HG02852 (cell line): Measurements from ENCODE around the gene ZNG1B.
"Not testable (repeated sequence)": the region's sequence is repeated elsewhere in the genome, so short reads cannot be mapped to it uniquely, and the experiment has no call there.

Source experiments
- ATAC-seq: cut with Tn5 transposase; IDR thresholded peaks from one replicate; pipeline ENCODE4 v1.9.1; 2021; ENCODE audit warnings: mild to moderate bottlenecking, moderate library complexity; ENCODE audit not compliant: unreplicated experiment

ZNG1B gene

DNA sequence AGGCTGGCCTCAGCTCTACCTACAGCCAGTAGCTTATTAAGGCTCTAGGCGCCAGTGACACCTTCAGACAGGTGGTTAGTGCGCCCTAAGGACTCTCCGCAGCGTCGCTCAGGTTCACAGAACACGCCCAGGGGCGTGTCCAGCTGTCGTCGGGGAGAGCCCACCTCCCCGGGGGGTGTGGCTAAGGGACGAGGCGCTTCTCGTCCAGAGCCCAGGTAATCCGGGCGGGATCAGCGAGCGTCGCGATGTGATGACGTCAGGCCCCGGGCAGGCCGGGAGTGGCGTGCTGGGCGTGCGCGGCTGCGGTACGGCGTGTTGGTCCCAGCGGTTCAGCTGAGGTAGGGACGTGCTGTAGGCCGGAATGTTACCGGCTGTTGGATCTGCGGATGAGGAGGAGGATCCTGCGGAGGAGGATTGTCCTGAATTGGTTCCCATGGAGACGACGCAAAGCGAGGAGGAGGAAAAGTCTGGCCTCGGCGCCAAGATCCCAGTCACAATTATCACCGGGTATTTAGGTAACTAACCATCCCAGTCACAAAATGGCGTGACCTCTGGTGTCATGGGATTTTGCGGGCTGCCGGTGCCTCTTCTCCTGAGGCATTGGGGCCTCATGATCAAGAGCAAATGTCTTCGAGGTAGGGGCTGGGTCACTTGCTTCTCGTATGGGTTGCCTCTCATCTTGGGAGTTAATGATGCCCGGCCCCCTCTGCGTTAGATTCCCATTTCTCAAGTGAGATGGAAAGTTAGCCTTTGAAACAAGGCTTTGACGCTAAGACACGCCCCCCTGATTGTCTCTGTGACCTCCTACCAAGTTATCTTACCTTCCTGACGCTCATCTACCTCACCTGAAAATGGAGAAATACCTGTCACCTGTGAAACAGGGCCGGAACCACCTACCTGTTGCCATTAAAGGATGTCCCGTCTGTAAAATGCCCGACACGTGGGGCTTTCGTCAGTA, at the start of gene ZNG1B:
ZNG1B (plus strand) TSS at position 184 of the 958 bp plus-strand sequence; CDS start at position 362, 178 bp downstream.
- ATAC-seq: not testable (repeated sequence)

GRCh38 chr2:113390124-113390849, 47.2 kb upstream of the ZNG1B start:
- ATAC-seq: peak; percentile 86

DNA sequence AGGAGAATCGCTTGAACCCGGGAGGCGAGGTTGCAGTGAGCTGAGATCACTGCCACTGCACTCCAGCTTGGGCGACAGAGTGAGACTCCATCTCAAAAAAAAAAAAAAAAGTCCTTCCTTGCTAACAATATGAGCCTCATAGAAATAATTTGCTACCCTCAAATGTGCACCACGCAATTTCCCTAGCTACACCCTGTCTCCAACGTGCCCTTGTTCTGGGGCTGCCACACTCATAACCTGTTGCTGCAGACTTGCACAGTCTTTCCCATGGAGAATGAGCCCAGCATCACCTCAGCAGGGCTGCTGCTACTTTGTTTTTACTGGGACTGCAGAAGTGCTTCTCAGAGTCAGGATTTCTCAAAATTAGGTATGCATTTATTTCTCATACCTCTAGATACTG, 46.4 kb upstream of the ZNG1B start:
- no peak for ATAC-seq

- no peak for ATAC-seq
Observed at GRCh38 chr2:113406114-113406513, 31.4 kb upstream of the ZNG1B start.

DNA sequence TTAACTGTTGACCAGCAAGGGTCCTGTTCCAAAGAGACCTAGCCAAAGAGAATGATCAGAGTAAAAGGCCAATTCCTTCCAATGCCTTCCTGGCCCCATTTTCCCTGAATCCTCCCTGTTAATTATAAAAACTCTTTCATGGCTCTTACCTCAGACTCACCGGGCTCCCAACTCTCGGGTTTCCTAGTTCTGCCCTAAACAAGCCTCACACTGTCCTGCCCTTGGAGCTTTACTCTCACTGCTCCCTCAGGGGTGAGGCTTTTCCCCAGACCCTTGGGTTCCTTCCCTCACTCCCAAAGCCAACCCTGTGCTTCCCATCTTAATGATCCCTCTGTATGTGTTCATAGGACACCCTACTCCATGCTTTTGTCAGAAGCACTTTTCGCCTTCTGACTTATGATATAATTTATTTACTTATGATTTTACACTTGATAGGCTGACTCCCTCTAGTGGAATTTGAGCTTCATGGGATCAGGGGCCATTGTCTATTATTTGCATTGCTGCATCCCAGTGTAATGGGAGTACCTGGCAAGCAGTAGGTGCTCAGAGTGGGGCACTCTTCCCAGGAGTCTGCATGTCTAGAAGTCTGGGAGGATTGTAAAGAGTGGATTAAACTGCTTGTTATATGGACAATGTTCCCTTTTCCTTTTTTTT, 29.9 kb upstream of the ZNG1B start:
- ATAC-seq: no peak

DNA sequence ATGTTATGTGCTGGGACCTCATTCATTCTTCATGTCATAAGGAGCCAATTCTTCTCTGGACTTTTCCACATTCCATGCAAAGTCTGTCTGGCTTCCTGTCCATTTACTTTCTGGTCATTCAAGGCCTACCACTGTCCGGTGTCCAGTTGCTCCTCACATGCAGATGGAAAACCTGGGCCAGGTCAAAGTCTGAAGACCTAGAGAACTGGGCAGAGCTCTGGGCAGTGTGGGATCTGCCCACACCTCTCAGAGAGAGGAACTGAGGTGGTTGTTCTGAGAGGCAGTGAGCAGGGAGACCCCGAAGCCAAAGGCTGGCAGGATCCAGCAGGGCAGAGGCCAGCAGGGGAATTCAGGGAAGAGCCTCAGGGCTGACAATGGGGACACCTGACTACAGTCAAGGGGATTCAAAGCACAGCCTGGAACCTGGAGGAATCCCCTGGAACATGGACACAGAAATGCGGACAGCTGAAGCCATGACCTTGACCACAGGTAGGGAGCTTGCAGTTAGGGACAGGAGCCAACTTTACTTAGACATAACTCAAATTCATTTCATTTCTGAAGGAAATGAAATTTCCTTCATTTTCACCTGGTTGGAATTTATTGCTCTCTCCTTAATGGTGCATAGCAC, 25.7 kb upstream of the ZNG1B start:
- ATAC-seq: not testable (repeated sequence)

DNA sequence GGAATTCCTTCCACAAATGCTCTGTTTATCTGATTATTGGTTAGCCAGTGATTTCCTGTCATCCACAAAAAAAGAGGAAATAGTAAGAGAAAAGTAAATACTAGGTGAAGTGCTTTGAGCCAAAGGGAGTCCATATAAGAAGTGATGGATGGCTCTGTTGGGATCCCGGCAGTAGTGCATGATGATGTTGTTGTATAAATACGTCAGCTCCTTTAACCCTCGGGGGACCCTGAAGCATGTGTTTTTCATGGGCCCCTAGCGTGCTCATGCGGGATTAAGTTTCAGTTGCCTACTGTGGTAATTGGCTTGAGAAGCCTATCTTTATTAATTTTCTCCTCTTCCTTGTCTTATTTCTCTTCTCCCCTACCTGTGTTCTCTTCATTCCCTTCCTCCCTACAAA, 24.7 kb upstream of the ZNG1B start:
- not testable (repeated sequence) for ATAC-seq

DNA sequence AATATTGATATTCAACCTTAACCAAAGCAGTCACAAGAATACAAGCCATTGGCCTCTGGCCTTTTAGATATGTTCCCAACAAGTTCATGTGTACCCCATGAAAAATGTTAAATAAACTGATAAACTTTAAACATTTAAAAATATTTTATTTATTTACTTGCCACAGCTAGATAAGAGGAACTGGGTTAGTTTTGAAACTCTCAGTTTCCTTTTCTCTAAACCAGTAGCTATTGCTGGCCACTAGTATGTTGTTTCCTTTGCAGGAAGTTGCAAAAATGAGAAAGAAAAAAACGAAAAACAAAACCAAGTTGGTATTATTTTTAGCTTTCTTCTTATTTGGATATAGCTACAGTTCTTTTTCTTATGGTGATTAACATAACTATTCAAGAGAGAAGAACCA, 5.7 kb upstream of the ZNG1B start:
- ATAC-seq: not testable (repeated sequence)

DNA sequence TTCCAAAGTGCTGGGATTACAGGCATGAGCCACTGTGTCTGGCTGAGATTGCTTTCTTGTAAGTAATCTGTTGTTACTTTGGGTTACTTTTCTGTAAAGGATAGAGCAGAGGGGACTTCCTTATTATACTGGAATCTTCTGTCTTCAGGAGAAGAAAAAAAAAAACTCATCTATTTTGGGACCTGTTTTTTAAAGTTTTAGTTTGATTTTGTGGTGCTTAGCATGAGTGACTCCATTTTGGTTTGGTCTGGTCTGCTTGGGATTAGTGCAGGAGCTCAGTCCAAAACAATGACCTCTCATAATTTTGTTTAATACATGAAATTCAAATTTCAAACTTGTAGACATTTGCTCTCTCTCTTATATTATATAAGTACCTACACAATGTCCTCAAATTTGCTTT, 4.0 kb upstream of the ZNG1B start:
- ATAC-seq: not testable (repeated sequence)

DNA sequence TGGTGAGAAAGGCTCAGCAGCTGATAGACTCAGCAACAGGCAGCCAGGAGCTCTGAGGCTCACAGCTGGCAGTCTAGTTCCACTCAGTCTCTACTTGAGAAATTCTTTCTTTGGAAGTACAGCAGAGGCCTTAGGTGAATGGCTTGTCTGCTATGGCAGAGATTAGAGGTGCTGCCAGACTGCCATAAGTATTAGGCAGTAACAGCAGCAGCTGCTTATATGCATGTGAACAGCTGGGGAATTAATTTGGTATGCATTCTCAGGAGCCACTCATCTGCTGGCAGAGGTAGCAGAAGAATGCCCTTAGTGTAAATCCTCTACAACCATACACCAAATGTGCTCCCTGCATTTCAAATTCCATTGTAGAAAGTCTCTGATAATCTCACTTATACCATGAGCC, 28.3 kb downstream of the ZNG1B start:
- ATAC-seq: not testable (repeated sequence)

DNA sequence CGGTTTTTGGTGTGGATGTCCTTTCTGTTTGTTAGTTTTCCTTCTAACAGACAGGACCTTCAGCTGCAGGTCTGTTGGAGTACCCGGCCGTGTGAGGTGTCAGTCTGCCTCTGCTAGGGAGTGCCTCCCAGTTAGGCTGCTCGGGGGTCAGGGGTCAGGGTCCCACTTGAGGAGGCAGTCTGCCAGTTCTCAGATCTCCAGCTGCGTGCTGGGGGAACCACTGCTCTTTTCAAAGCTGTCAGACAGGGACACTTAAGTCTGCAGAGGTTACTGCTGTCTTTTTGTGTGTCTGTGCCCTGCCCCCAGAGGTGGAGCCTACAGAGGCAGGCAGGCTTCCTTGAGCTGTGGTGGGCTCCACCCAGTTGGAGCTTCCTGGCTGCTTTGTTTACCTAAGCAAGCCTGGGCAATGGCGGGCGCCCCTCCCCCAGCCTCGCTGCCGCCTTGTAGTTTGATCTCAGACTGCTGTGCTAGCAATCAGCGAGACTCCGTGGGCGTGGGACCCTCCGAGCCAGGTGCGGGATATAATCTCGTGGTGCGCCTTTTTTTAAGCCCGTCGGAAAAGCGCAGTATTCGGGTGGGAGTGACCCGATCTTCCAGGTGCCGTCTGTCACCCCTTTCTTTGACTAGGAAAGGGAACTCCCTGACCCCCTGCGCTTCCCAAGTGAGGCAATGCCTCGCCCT, 39.3 kb downstream of the ZNG1B start:
- ATAC-seq: not testable (repeated sequence)

- ATAC-seq: not testable (repeated sequence)
Observed at GRCh38 chr2:113496527-113496926, 59.0 kb downstream of the ZNG1B start.

DNA sequence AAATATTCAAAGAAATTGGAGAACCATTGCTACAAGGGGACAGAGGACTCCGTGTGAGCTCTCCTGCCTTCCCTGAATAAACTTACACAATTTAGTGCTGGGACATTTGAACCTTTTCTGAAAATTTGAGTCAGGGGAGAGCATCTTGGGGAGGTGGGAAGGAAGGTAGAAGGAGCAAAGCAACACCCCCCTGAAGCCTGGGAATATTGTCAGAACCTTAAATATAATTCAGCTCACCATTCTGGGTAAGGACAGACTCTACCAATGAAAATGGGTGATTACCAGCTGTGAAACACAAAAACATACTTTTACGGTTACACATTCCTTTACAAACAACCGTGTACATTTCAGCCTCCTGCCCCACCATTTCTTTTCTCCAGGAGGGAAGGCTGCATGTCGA, 60.9 kb downstream of the ZNG1B start, which contains the start of gene FOXD4L1:
FOXD4L1 (plus strand) TSS at position 301 of the 400 bp plus-strand sequence. CDS start 592 bp downstream, outside the sequence.
- not testable (repeated sequence) for ATAC-seq

DNA sequence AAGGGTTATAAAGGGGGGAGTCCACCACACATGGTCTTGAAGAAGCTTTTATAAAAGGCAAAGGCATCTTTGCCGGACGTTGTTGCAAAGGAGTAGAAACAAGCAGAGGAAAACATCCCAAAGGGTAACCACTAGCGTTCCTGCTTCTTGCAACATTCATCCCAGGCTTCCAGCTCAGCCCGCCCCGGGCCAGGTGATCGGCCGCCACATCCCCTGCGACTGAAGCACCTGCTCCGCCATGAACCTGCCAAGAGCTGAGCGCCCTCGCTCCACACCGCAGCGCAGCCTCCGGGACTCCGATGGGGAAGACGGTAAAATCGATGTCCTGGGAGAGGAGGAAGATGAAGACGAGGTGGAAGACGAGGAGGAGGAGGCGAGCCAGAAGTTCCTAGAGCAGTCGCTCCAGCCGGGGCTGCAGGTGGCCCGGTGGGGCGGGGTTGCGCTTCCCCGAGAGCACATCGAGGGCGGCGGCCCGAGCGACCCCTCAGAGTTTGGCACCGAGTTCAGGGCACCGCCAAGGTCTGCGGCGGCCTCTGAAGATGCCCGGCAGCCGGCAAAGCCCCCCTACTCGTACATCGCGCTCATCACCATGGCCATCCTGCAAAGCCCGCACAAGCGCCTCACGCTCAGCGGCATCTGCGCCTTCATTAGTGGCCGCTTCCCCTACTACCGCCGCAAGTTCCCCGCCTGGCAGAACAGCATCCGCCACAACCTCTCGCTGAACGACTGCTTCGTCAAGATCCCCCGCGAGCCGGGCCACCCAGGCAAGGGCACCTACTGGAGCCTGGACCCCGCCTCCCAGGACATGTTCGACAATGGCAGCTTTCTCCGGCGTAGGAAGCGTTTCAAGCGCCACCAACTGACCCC, 61.8 kb downstream of the ZNG1B start:
- not testable (repeated sequence) for ATAC-seq

DNA sequence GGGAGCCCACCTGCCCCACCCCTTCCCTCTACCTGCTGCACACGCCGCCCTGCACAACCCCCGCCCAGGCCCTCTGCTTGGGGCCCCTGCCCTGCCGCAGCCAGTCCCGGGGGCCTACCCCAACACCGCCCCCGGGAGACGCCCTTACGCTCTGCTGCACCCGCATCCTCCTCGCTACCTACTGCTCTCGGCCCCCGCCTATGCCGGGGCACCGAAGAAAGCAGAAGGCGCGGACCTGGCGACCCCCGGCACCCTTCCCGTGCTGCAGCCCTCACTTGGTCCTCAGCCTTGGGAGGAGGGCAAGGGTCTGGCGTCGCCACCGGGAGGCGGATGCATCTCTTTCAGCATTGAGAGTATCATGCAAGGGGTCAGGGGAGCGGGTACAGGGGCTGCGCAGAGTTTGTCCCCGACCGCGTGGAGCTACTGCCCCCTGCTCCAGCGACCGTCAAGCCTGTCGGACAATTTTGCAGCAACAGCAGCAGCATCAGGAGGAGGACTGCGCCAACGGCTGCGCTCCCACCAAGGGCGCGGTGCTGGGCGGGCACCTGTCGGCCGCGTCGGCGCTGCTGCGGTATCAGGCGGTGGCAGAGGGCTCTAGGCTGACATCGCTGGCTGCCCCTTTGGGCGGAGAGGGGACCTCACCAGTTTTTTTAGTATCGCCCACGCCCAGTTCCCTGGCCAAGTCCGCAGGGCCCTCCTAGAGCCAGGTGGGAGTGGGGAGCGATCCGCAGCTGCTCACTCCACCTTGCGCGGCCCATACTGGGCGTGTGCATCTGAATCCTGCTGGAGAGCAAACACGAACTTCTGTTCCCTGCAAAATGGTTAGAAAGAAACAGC, 62.6 kb downstream of the ZNG1B start:
- ATAC-seq: not testable (repeated sequence)

- ATAC-seq: not testable (repeated sequence)
Observed at GRCh38 chr2:113500723-113501038, 63.2 kb downstream of the ZNG1B start.

GRCh38 chr2:113502216-113503093, 65.0 kb downstream of the ZNG1B start:
- peak; percentile 19 for ATAC-seq
